ENCODE results near the gene SLC46A1. TPM values are rescaled to one million over a fixed set of nuclear protein-coding genes. Genes with fewer than 3 reads are reported as not detected.

Gene SLC46A1
- total and polyA plus RNA-seq, 2 donors (not counting 1 experiment from before 2014, with no cell fraction given) = 2.5 to 4.3 TPM

- Mint-ChIP-seq H3K27ac (no peak overlapping the region), H3K4me1 (peaks cover 21% of the 10 kb centered on the region), H3K9me3 (ENCODE audit: insufficient read depth) (no peaks in the 10 kb centered on the region), H3K27me3 (peaks cover 23% of the 10 kb centered on the region), H3K4me3 (peak overlapping the region; percentile 7)
- peaks cover 0 to 22% (median 2%) of the 10 kb centered on the region in 4 experiments for H3K27me3 ChIP-seq (replicated peaks in 1 of 4; ENCODE audit: control extremely low read depth in 1 of 4, control insufficient read depth in 3 of 4, insufficient read depth in 4 of 4, low read length in 3 of 4)
- no peak overlapping the region for H3K27ac ChIP-seq (ENCODE audit: low read length in 2 of 2)
- DNase-seq (no peak), ATAC-seq (ENCODE audit: low read depth) (no peak)
- WGBS (ENCODE audit: insufficient coverage) = 69% methylated on average over 8 of the region's 10 CpGs
- no peaks in the 10 kb centered on the region for H3K36me3 ChIP-seq (replicated peaks in 1 of 2; ENCODE audit: control extremely low read depth in 1 of 2, control insufficient read depth in 1 of 2, extremely low read depth in 1 of 2, insufficient read depth in 2 of 2, low read length in 1 of 2)
- CTCF ChIA-PET = no interaction called here
- H3K79me2 ChIP-seq (ENCODE audit: control insufficient read depth, insufficient read depth, low read length) = peaks cover 16% of the 10 kb centered on the region
- peaks cover 11 to 14% of the 10 kb centered on the region in 2 donors for H3K4me1 ChIP-seq (ENCODE audit: control insufficient read depth in 2 of 2, insufficient read depth in 2 of 2, low read length in 2 of 2)
- H3K9me3 ChIP-seq (ENCODE audit: control extremely low read depth in 1 of 3, control insufficient read depth in 2 of 3, insufficient read depth in 1 of 3, low read length in 2 of 3) = peaks cover 0 to 1% (median 0%) of the 10 kb centered on the region in 3 donors
- intact Hi-C loops (cut with micrococcal nuclease) = no loop called here
- no peak overlapping the region for H2AFZ ChIP-seq (ENCODE audit: insufficient read depth, low read depth, low read length, poor library complexity, severe bottlenecking)
- H3K9ac ChIP-seq (ENCODE audit: low read length) = no peak overlapping the region
- TF ChIP-seq EZH2 (IDR thresholded peaks at IDR 0.05; ENCODE audit: borderline replicate concordance, insufficient read depth, low read depth, low read length, poor library complexity, severe bottlenecking) (no peak), CTCF (IDR thresholded peaks at IDR 0.05) (no peak)
- no peak overlapping the region for H3K4me3 ChIP-seq (ENCODE audit: control extremely low read depth in 1 of 5, extremely low read depth in 1 of 5, insufficient read depth in 1 of 5, low read depth in 2 of 5, low read length in 4 of 5)
- H3K4me2 ChIP-seq (replicated peaks; ENCODE audit: low read depth, low read length, poor library complexity, severe bottlenecking) = no peak overlapping the region
- H4K20me1 ChIP-seq (ENCODE audit: control insufficient read depth, insufficient read depth, low read length, poor library complexity, severe bottlenecking) = peaks cover 14% of the 10 kb centered on the region
- POLR2A ChIA-PET = interaction anchor here (0.6 to 0.7 kb wide), 2 partner anchors 11 to 29 kb away, joined by 7 to 8 read pairs; no protein-coding TSS in a partner anchor
Measured at GRCh38 chr17:28379814-28380801, 25.9 kb downstream of the SLC46A1 start.

- peak overlapping the region; percentile 92 for H3K4me2 ChIP-seq (replicated peaks; ENCODE audit: low read depth, low read length, poor library complexity, severe bottlenecking)
- H3K27ac ChIP-seq (ENCODE audit: low read length in 2 of 2) = no peak overlapping the region
- H3K4me3 ChIP-seq (ENCODE audit: control extremely low read depth in 1 of 5, extremely low read depth in 1 of 5, insufficient read depth in 1 of 5, low read depth in 2 of 5, low read length in 4 of 5) = peak overlapping the region in 2 of 5 experiments; percentile 74 to 81
- H3K27me3 ChIP-seq (replicated peaks in 1 of 4; ENCODE audit: control extremely low read depth in 1 of 4, control insufficient read depth in 3 of 4, insufficient read depth in 4 of 4, low read length in 3 of 4) = no peaks in the 10 kb centered on the region
- peaks cover 8% of the 10 kb centered on the region for H3K79me2 ChIP-seq (ENCODE audit: control insufficient read depth, insufficient read depth, low read length)
- no peaks in the 10 kb centered on the region for H3K27me3 Mint-ChIP-seq
- ATAC-seq (ENCODE audit: low read depth) (no peak), DNase-seq (no peak)
- ChIA-PET CTCF (interaction anchor here (1.4 to 3.8 kb wide), 2 partner anchors 15 to 43 kb away, joined by 6 to 19 read pairs; partner anchors contain the start of gene POLDIP2), POLR2A (no interaction called here)
- H3K9ac ChIP-seq (ENCODE audit: low read length) = peak overlapping the region; percentile 71
- peaks cover 22% of the 10 kb centered on the region for H4K20me1 ChIP-seq (ENCODE audit: control insufficient read depth, insufficient read depth, low read length, poor library complexity, severe bottlenecking)
- peak overlapping the region; percentile 82 for H3K4me3 Mint-ChIP-seq
- H3K36me3 ChIP-seq (replicated peaks in 1 of 2; ENCODE audit: control extremely low read depth in 1 of 2, control insufficient read depth in 1 of 2, extremely low read depth in 1 of 2, insufficient read depth in 2 of 2, low read length in 1 of 2) = peaks cover 0 to 3% of the 10 kb centered on the region in 2 experiments
- H3K4me1 ChIP-seq (ENCODE audit: control insufficient read depth in 2 of 2, insufficient read depth in 2 of 2, low read length in 2 of 2) = peaks cover 14 to 23% of the 10 kb centered on the region in 2 donors
- TF ChIP-seq CTCF (IDR thresholded peaks at IDR 0.05) = no peak
- no peak for TF ChIP-seq EZH2 (IDR thresholded peaks at IDR 0.05; ENCODE audit: borderline replicate concordance, insufficient read depth, low read depth, low read length, poor library complexity, severe bottlenecking)
- H3K9me3 ChIP-seq (ENCODE audit: control extremely low read depth in 1 of 3, control insufficient read depth in 2 of 3, insufficient read depth in 1 of 3, low read length in 2 of 3) = no peaks in the 10 kb centered on the region
- H3K27ac Mint-ChIP-seq = peak overlapping the region; percentile 65
- H3K4me1 Mint-ChIP-seq = peaks cover 22% of the 10 kb centered on the region
- H3K9me3 Mint-ChIP-seq (ENCODE audit: insufficient read depth) = no peaks in the 10 kb centered on the region
- intact Hi-C loops (cut with micrococcal nuclease) = loop anchor here (5.0 kb wide), 1 partner anchor 34 kb away; the partner anchor contains the start of gene SLC46A1
- no peak overlapping the region for H2AFZ ChIP-seq (ENCODE audit: insufficient read depth, low read depth, low read length, poor library complexity, severe bottlenecking)
- 100% methylated on average over 4 of the region's 6 CpGs for WGBS (ENCODE audit: insufficient coverage)
Measured at GRCh38 chr17:28372945-28373274, 33.1 kb downstream of the SLC46A1 start.
